HepG2 (cell line): ENCODE results near the gene AGAP1. TPM values are rescaled to one million over a fixed set of nuclear protein-coding genes. Genes with fewer than 3 reads are reported as not detected.

ENCODE experiments used
- ATAC-seq: fragments of 200-7000 bp; cut with Tn5 transposase; 3 replicates; pipeline ENCODE4 v1.9.1; 2020; ENCODE audit warnings: mild to moderate bottlenecking, moderate library complexity
- BruUV-seq: library from RNA; stranded (reverse); fragments of 400-500 nt; replicated peaks from 2 replicates; lab custom pipeline; 2021; lab: Mats Ljungman, UMichigan
- CTCF ChIA-PET: fragments of 300-600 bp; formaldehyde crosslinking; extraction: SDS; loops from one replicate; lab custom pipeline; 2021; ENCODE audit warnings: low total read pairs, inconsistent platforms, low intra/inter-chr PET ratio; lab: Yijun Ruan, JAX
- POLR2A ChIA-PET: fragments of 350-600 bp; sonication (Branson Sonifier 250); formaldehyde crosslinking; loops from one replicate; lab custom pipeline; 2020; ENCODE audit warnings: antibody characterized with exemption, inconsistent platforms; lab: Yijun Ruan, JAX
- DNase-seq: peaks from one replicate; pipeline ENCODE4 v3.0.0-alpha.2; 2015; ENCODE audit warnings: low spot score
- FAIRE-seq: peaks from 3 replicates; lab custom pipeline; 2011; peaks lifted over from hg19 to GRCh38; lab: Jason Lieb, UNC
- H2AFZ ChIP-seq: one replicate; pipeline ENCODE4 v1.6.1; 2011; ENCODE audit warnings: low read length, inconsistent platforms
- H3K27ac ChIP-seq: fragments of 300-600 bp; 3 replicates; pipeline ENCODE4 v1.8.0; 2011; ENCODE audit warnings: mixed run types, mild to moderate bottlenecking, mixed read lengths, low read length, inconsistent platforms; ENCODE audit not compliant: insufficient read depth; ENCODE audit errors: extremely low read length
- H3K27me3 ChIP-seq, 2 experiments: fragments of 200-600 bp in 1 of 2; 2 replicates in 1 of 2; 3 replicates in 1 of 2; pipeline versions ENCODE4 v1.6.0 to v1.8.0; 2011; ENCODE audit warnings: low read length in 2 of 2, mild to moderate bottlenecking in 2 of 2, moderate library complexity in 2 of 2, inconsistent platforms in 1 of 2; ENCODE audit not compliant: insufficient read depth in 2 of 2, control insufficient read depth in 1 of 2
- H3K36me3 ChIP-seq, 2 experiments: fragments of 200-600 bp in 1 of 2; replicated peaks in 1 of 2; 2 replicates in 1 of 2; 3 replicates in 1 of 2; pipeline versions ENCODE4 v1.5.1 to v1.8.0; 2011; ENCODE audit warnings: low read length in 2 of 2, inconsistent platforms in 1 of 2; ENCODE audit not compliant: insufficient read depth in 2 of 2, control insufficient read depth in 1 of 2
- H3K4me1 ChIP-seq: 2 replicates; pipeline ENCODE4 v1.5.1; 2012; ENCODE audit warnings: low read length, inconsistent platforms; ENCODE audit not compliant: insufficient read depth
- H3K4me2 ChIP-seq: 2 replicates; pipeline ENCODE4 v1.6.0; 2011; ENCODE audit warnings: low read depth, low read length, inconsistent platforms
- H3K4me3 ChIP-seq, 3 experiments: fragments of 200-600 bp in 1 of 3; sonication (generic), shearing (Covaris generic) in 1 of 3; replicated peaks in 1 of 3; 2 replicates each; pipeline ENCODE4 v1.5.1; 2011 to 2016; ENCODE audit warnings: low read length in 3 of 3, inconsistent platforms in 2 of 3, low read depth in 2 of 3, mild to moderate bottlenecking in 2 of 3, control low read depth in 1 of 3, mixed read lengths in 1 of 3; ENCODE audit not compliant: insufficient read depth in 1 of 3
- H3K79me2 ChIP-seq: one replicate; pipeline ENCODE4 v1.6.1; 2011; ENCODE audit warnings: low read length, inconsistent platforms; ENCODE audit not compliant: insufficient read depth
- H3K9ac ChIP-seq: 2 replicates; pipeline ENCODE4 v1.6.0; 2011; ENCODE audit warnings: mild to moderate bottlenecking, low read depth, low read length, inconsistent platforms; ENCODE audit not compliant: insufficient read depth
- H3K9me3 ChIP-seq: 2 replicates; pipeline ENCODE4 v1.5.1; 2012; ENCODE audit warnings: mild to moderate bottlenecking, low read length
- H4K20me1 ChIP-seq: 2 replicates; pipeline ENCODE4 v1.6.0; 2011; ENCODE audit warnings: inconsistent platforms, mild to moderate bottlenecking, low read length, moderate library complexity; ENCODE audit not compliant: insufficient read depth
- CBX1 ChIP-seq: IDR thresholded peaks from one replicate; pipeline ENCODE4 v1.6.1; 2016; ENCODE audit warnings: antibody characterized with exemption, low read depth
- IKZF4 ChIP-seq: sonication (generic); formaldehyde crosslinking; IDR thresholded peaks from 2 replicates; pipeline ENCODE4 v1.5.1; 2020; ENCODE audit warnings: borderline replicate concordance, mild to moderate bottlenecking, low read depth, missing genetic modification reagents; ENCODE audit errors: not compliant biosample characterization
- MTA3 ChIP-seq: sonication (generic); formaldehyde crosslinking; IDR thresholded peaks from 2 replicates; pipeline ENCODE4 v1.4.0; 2020; ENCODE audit warnings: missing genetic modification reagents
- REPIN1 ChIP-seq: sonication (generic); formaldehyde crosslinking; IDR thresholded peaks from 2 replicates; pipeline ENCODE4 v1.8.0; 2022; ENCODE audit warnings: missing genetic modification reagents, low read depth, mild to moderate bottlenecking, borderline replicate concordance
- SSRP1 ChIP-seq: IDR thresholded peaks from 2 replicates; pipeline ENCODE4 v1.6.1; 2016; ENCODE audit warnings: control low read depth
- THAP7 ChIP-seq: sonication (generic); formaldehyde crosslinking; IDR thresholded peaks from 2 replicates; pipeline ENCODE4 v1.8.1; 2023; ENCODE audit warnings: mild to moderate bottlenecking, missing genetic modification reagents
- ZFP91 ChIP-seq: sonication (generic); formaldehyde crosslinking; IDR thresholded peaks from 2 replicates; pipeline ENCODE4 v1.9.0; 2022; ENCODE audit warnings: missing genetic modification reagents, mild to moderate bottlenecking, borderline replicate concordance
- ZNF619 ChIP-seq: sonication (generic); formaldehyde crosslinking; IDR thresholded peaks from 2 replicates; pipeline ENCODE4 v1.4.0; 2020; ENCODE audit warnings: mild to moderate bottlenecking, missing genetic modification reagents
- ZNF75D ChIP-seq: sonication (generic); formaldehyde crosslinking; IDR thresholded peaks from 2 replicates; pipeline ENCODE4 v1.8.1; 2023; ENCODE audit warnings: missing genetic modification reagents, mild to moderate bottlenecking, borderline replicate concordance
- ZSCAN20 ChIP-seq: sonication (generic); formaldehyde crosslinking; IDR thresholded peaks from 2 replicates; pipeline ENCODE4 v1.4.0; 2020; ENCODE audit warnings: missing genetic modification reagents, mild to moderate bottlenecking, borderline replicate concordance
- ZSCAN5A ChIP-seq: sonication (generic); formaldehyde crosslinking; IDR thresholded peaks from 2 replicates; pipeline ENCODE4 v1.8.0; 2022; ENCODE audit warnings: mild to moderate bottlenecking, missing genetic modification reagents, borderline replicate concordance
- WGBS: methylation state at CpG from one replicate; pipeline ENCODE4 v1.1.6; 2017; ENCODE audit warnings: low lambda C conversion rate; 5-methylcytosine and 5-hydroxymethylcytosine counted together
- in situ Hi-C: cut with HindIII; loops from 2 replicates; pipeline ENCODE4 v1.10.0; 2017; ENCODE audit warnings: low pct_unique_long_range_greater_than_20kb; ENCODE audit not compliant: extremely low pct_ligation_motif_present
- intact Hi-C: fragments of 100-400 bp; cut with micrococcal nuclease; formaldehyde crosslinking; loops from one replicate; pipeline ENCODE4 v1.10.0; 2022; ENCODE audit not compliant: unreplicated experiment
- polyA plus RNA-seq, 8 experiments: library from polyadenylated mRNA; depleted of rRNA in 3 of 8; stranded (reverse) in 7 of 8; unstranded in 1 of 8; fragments of >200 nt; fragmentation: Illumina TruSeq in 4 of 8; extraction: Trizol in 4 of 8; gene quantifications; 2 replicates each; pipeline versions ENCODE4 v1.2.1 to v1.2.3, GENCODE V29; 2011 to 2016; ENCODE audit warnings: low read depth in 4 of 8, missing spikeins in 1 of 8, mixed read lengths in 1 of 8; ENCODE audit not compliant: insufficient read depth in 1 of 8
- total RNA-seq, 5 experiments: library from RNA; depleted of rRNA; stranded (reverse); fragments of >200 nt; fragmentation: Illumina TruSeq; extraction: Trizol; gene quantifications; 2 replicates each; pipeline ENCODE4 v1.2.3, GENCODE V29; 2016; ENCODE audit warnings: low read depth in 1 of 5

The AGAP1 gene
- total and polyA plus RNA-seq, 2 of the 13 experiments (the other 11 are each of a cell fraction or from before 2014, with no cell fraction given), result 21.2 to 32.7 TPM

GRCh38 chr2:236156095-236156859, 662.4 kb downstream of the AGAP1 start:
- no TSS peak for BruUV-seq
- Histone ChIP-seq H3K9ac (no peak overlapping the region), H3K4me2 (no peak overlapping the region), H3K27ac (no peak overlapping the region), H2AFZ (no peak overlapping the region), H3K4me1 (no peaks in the 10 kb centered on the region), H3K36me3 (no peaks in the 10 kb centered on the region), H3K27me3 (peaks cover 11 to 56% of the 10 kb centered on the region in 2 experiments), H3K4me3 (no peak overlapping the region), H3K79me2 (no peaks in the 10 kb centered on the region), H4K20me1 (no peaks in the 10 kb centered on the region), H3K9me3 (peaks cover 11% of the 10 kb centered on the region)
- CTCF ChIA-PET, result no interaction called here
- in situ Hi-C loops (no loop called here), intact Hi-C loops (no loop called here)
- no peak for FAIRE-seq
- TF ChIP-seq ZSCAN20 (CRISPR knock-in tag), result no peak
- TF ChIP-seq IKZF4 (CRISPR knock-in tag), result no peak
- TF ChIP-seq SSRP1 (CRISPR knock-in tag), result no peak
- TF ChIP-seq ZSCAN5A (CRISPR knock-in tag), result no peak
- no peak for TF ChIP-seq ZNF619 (CRISPR knock-in tag)
- TF ChIP-seq CBX1, result no peak
- TF ChIP-seq THAP7 (CRISPR knock-in tag), result no peak
- no peak for TF ChIP-seq ZFP91
- no peak for TF ChIP-seq MTA3 (CRISPR knock-in tag)
- TF ChIP-seq REPIN1 (CRISPR knock-in tag), result no peak
- TF ChIP-seq ZNF75D (CRISPR knock-in tag), result no peak
- DNase-seq, result no peak
- POLR2A ChIA-PET, result no interaction called here
- no peak; the same call in 2 of the 3 replicates for ATAC-seq
- 30% methylated on average over 16 of the region's 16 CpGs for WGBS
